ENCODE measurements around the gene ABI3. TPM values are rescaled to one million over a fixed set of nuclear protein-coding genes. Genes with fewer than 3 reads are reported as not detected.

Gene ABI3
- total RNA-seq, 1 experiment from 2014 or later, result not detected

GRCh38 chr17:49219987-49220386, 9.5 kb downstream of the ABI3 start:
- Histone ChIP-seq H4K20me1 (ENCODE audit: insufficient read depth) (no peaks in the 10 kb centered on the region), H3K27ac (no peak overlapping the region), H3F3A (ENCODE audit: insufficient read depth, low read depth) (no peaks in the 10 kb centered on the region), H3K4me3 (no peak overlapping the region), H2AFZ (no peak overlapping the region), H3K9me2 (ENCODE audit: insufficient read depth) (no peaks in the 10 kb centered on the region), H3K79me2 (ENCODE audit: low read depth) (no peaks in the 10 kb centered on the region), H3K27me3 (ENCODE audit: insufficient read depth, low read depth) (peaks cover 15% of the 10 kb centered on the region; the same call in 1 of the 2 replicates), H3K4me1 (replicated peaks; ENCODE audit: insufficient read depth) (no peaks in the 10 kb centered on the region), H3K36me3 (ENCODE audit: low read depth) (no peaks in the 10 kb centered on the region), H3K4me2 (no peak overlapping the region), H3K9me3 (ENCODE audit: insufficient read depth, low read depth) (no peaks in the 10 kb centered on the region)
- intact Hi-C loops (cut with micrococcal nuclease; ENCODE audit: unreplicated experiment), result no loop called here
- BruUV-seq (replicated peaks), result no TSS peak
- CTCF ChIA-PET, result no interaction called here
- no peak for TF ChIP-seq EZH2 (IDR thresholded peaks at IDR 0.05; ENCODE audit: low read depth)
- no peak for TF ChIP-seq CTCF (conservative IDR thresholded peaks at IDR 0.05)
- POLR2A ChIA-PET (ENCODE audit: unreplicated experiment), result no interaction called here
- no peak for DNase-seq

- Histone ChIP-seq H3K4me3 (no peak overlapping the region), H3K4me1 (replicated peaks; ENCODE audit: insufficient read depth) (peaks cover 6% of the 10 kb centered on the region), H3K9me3 (ENCODE audit: insufficient read depth, low read depth) (no peaks in the 10 kb centered on the region), H4K20me1 (ENCODE audit: insufficient read depth) (no peaks in the 10 kb centered on the region), H2AFZ (no peak overlapping the region), H3K27me3 (ENCODE audit: insufficient read depth, low read depth) (peaks cover 15% of the 10 kb centered on the region; the same call in 1 of the 2 replicates), H3K9me2 (ENCODE audit: insufficient read depth) (no peaks in the 10 kb centered on the region), H3K27ac (no peak overlapping the region), H3K4me2 (peak overlapping the region; percentile 62), H3K36me3 (ENCODE audit: low read depth) (no peaks in the 10 kb centered on the region), H3F3A (ENCODE audit: insufficient read depth, low read depth) (no peaks in the 10 kb centered on the region), H3K79me2 (ENCODE audit: low read depth) (no peaks in the 10 kb centered on the region)
- BruUV-seq (replicated peaks), result no TSS peak
- ChIA-PET POLR2A (ENCODE audit: unreplicated experiment) (no interaction called here), CTCF (interaction anchor here (0.8 kb wide), 1 partner anchor 222 kb away, joined by 3 read pairs; no protein-coding TSS in a partner anchor)
- intact Hi-C loops (cut with micrococcal nuclease; ENCODE audit: unreplicated experiment), result no loop called here
- TF ChIP-seq EZH2 (IDR thresholded peaks at IDR 0.05; ENCODE audit: low read depth) (no peak), CTCF (conservative IDR thresholded peaks at IDR 0.05) (no peak)
- DNase-seq, result no peak
These were observed 12.6 kb downstream of the ABI3 start for GRCh38 chr17:49223168-49223516.

GRCh38 chr17:49223517-49224197, 13.2 kb downstream of the ABI3 start:
- no TSS peak for BruUV-seq (replicated peaks)
- peaks cover 7% of the 10 kb centered on the region for H3K4me1 ChIP-seq (replicated peaks; ENCODE audit: insufficient read depth)
- DNase-seq, result peak in 1 of 2 experiments; percentile 55
- H3K27me3 ChIP-seq (ENCODE audit: insufficient read depth, low read depth), result peaks cover 15% of the 10 kb centered on the region; the same call in 1 of the 2 replicates
- ChIA-PET POLR2A (ENCODE audit: unreplicated experiment) (no interaction called here), CTCF (interaction anchor here (0.5 to 0.8 kb wide), 3 partner anchors 15 to 67 kb away, joined by 3 read pairs; no protein-coding TSS in a partner anchor)
- intact Hi-C loops (cut with micrococcal nuclease; ENCODE audit: unreplicated experiment), result no loop called here
- peak overlapping the region; percentile 34; the same call in 1 of the 2 replicates for H2AFZ ChIP-seq
- no peaks in the 10 kb centered on the region for H3K9me2 ChIP-seq (ENCODE audit: insufficient read depth)
- no peaks in the 10 kb centered on the region for H3K36me3 ChIP-seq (ENCODE audit: low read depth)
- no peaks in the 10 kb centered on the region for H3K79me2 ChIP-seq (ENCODE audit: low read depth)
- no peak overlapping the region for H3K27ac ChIP-seq
- TF ChIP-seq CTCF (conservative IDR thresholded peaks at IDR 0.05), result peak; percentile 99
- TF ChIP-seq EZH2 (IDR thresholded peaks at IDR 0.05; ENCODE audit: low read depth), result no peak
- H3K4me3 ChIP-seq, result peak overlapping the region; percentile 29; the same call in 1 of the 2 replicates
- H3K9me3 ChIP-seq (ENCODE audit: insufficient read depth, low read depth), result no peaks in the 10 kb centered on the region
- H4K20me1 ChIP-seq (ENCODE audit: insufficient read depth), result no peaks in the 10 kb centered on the region
- H3F3A ChIP-seq (ENCODE audit: insufficient read depth, low read depth), result no peaks in the 10 kb centered on the region
- H3K4me2 ChIP-seq, result peak overlapping the region; percentile 62

All from PC-9 (cell line).